Neutrophil (primary cell): Measurements from ENCODE around the gene EFNA1.

Experiments
- H3K27ac ChIP-seq: fragments of 200-600 bp; sonication (generic); 2 replicates; pipeline ENCODE4 v1.5.1; 2016; ENCODE audit warnings: mild to moderate bottlenecking, moderate library complexity
- H3K27me3 ChIP-seq: fragments of 200-600 bp; sonication (generic); 2 replicates; pipeline ENCODE4 v1.6.0; 2016; ENCODE audit warnings: mild to moderate bottlenecking
- H3K36me3 ChIP-seq: fragments of 200-600 bp; sonication (generic); 2 replicates; pipeline ENCODE4 v1.5.1; 2017
- H3K4me1 ChIP-seq, 2 experiments: fragments of 200-600 bp in 1 of 2; sonication (generic) in 1 of 2; 1 replicate in 1 of 2; 2 replicates in 1 of 2; pipeline versions ENCODE4 v1.5.1 to v1.6.1; 2013 to 2016; ENCODE audit warnings: low read depth in 1 of 2, low read length in 1 of 2, mild to moderate bottlenecking in 1 of 2, moderate library complexity in 1 of 2; ENCODE audit not compliant: control insufficient read depth in 1 of 2, insufficient read depth in 1 of 2
- H3K4me3 ChIP-seq, 2 experiments: fragments of 200-600 bp in 1 of 2; sonication (generic) in 1 of 2; 1 replicate in 1 of 2; 2 replicates in 1 of 2; pipeline ENCODE4 v1.5.1; 2013 to 2016; ENCODE audit warnings: low read depth in 1 of 2, low read length in 1 of 2, mild to moderate bottlenecking in 1 of 2, moderate library complexity in 1 of 2
- H3K9me3 ChIP-seq: fragments of 200-600 bp; sonication (generic); 2 replicates; pipeline ENCODE4 v1.5.1; 2016
- TF ChIP-seq, protein P1 (sequence below): fragments of 200-600 bp; sonication (generic); IDR thresholded peaks from 2 replicates; pipeline ENCODE4 v1.5.1; 2016; ENCODE audit warnings: antibody characterized with exemption

EFNA1 gene, protein sequence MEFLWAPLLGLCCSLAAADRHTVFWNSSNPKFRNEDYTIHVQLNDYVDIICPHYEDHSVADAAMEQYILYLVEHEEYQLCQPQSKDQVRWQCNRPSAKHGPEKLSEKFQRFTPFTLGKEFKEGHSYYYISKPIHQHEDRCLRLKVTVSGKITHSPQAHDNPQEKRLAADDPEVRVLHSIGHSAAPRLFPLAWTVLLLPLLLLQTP

DNA sequence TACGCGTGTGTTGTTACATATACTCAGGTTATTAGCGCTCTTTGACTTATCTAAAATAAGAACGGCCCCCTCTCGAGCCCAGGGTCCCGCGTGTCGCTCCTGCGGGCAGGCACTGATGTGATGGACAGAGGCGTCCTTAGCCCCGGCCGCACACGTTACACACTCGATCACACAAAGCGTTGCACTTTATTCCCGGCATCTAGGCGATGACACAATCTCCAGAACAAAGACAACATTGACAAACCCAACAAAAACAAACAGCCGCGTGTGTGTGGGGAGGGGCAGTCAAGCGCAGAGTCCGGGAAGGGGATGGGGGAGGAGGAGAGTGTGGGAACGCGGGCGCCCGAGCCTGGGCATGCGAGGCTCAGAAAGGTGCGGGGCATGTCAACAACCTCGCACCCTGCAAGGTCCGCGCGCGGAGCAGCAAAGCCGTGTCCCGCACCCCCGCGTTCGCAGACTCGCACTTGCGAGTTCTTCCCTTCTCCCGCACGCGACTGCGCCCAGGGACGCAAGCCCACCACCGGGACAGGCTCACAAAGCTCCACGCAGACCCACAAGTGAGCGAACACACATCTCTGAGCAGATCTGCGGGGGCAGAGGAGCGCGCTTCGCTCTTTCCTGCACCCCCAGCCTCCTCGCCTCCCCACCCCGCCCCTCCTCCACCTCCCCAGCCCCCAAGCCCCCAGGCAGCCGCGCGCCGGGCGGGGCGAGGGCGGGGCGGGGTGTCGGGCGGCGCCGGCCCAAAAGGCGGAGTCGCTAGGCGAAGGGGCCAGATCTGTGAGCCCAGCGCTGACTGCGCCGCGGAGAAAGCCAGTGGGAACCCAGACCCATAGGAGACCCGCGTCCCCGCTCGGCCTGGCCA, at the start of gene EFNA1:
EFNA1 (plus strand) TSS at position 772 of the 862 bp plus-strand sequence. CDS start 102 bp downstream, outside the sequence.
- peak within 1 kb of the TSS; percentile 34 to 60 for H3K4me3 ChIP-seq
- H3K4me1 ChIP-seq: peaks cover 28 to 31% of the 10 kb centered on the region in 2 experiments
- H3K27me3 ChIP-seq: peaks cover 74% of the 10 kb centered on the region
- TF ChIP-seq, protein P1, sequence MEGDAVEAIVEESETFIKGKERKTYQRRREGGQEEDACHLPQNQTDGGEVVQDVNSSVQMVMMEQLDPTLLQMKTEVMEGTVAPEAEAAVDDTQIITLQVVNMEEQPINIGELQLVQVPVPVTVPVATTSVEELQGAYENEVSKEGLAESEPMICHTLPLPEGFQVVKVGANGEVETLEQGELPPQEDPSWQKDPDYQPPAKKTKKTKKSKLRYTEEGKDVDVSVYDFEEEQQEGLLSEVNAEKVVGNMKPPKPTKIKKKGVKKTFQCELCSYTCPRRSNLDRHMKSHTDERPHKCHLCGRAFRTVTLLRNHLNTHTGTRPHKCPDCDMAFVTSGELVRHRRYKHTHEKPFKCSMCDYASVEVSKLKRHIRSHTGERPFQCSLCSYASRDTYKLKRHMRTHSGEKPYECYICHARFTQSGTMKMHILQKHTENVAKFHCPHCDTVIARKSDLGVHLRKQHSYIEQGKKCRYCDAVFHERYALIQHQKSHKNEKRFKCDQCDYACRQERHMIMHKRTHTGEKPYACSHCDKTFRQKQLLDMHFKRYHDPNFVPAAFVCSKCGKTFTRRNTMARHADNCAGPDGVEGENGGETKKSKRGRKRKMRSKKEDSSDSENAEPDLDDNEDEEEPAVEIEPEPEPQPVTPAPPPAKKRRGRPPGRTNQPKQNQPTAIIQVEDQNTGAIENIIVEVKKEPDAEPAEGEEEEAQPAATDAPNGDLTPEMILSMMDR: no peak
- no peaks in the 10 kb centered on the region for H3K36me3 ChIP-seq
- H3K27ac ChIP-seq: no peak within 1 kb of the TSS
- no peaks in the 10 kb centered on the region for H3K9me3 ChIP-seq

DNA sequence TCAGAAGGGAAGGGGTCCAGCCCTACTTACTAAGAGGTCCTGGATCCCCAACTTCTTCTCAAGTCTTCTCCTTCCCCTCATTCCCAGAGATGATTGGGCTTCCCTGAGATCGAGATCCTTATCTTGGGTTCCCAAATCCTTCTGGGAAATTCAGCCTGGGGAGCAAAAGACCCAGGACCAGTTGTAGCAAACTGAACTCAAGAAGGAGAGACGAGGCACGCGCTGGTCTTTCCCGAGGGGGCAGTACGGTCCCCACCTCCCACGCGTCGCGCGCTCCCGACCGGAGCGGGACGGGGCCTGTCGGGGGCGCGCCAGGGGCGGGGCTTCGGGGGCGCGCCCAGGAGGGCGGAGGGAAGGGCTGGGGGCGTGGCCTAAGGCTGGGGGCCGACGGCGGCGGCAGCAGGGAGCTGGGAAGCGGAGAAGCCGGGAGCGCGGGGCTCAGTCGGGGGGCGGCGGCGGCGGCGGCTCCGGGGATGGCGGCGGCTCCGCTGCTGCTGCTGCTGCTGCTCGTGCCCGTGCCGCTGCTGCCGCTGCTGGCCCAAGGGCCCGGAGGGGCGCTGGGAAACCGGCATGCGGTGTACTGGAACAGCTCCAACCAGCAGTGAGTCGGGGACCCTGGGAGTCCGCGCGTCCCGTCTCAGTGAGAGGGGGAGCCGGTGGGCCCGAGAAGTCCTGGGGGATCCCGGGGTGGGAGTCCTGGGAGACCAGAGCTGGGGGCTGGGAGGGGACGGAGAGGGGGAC, 49.0 kb upstream of the EFNA1 start, which contains the start of gene EFNA3:
EFNA3 (plus strand) TSS at position 369 of the 741 bp plus-strand sequence; CDS start at position 474, 105 bp downstream.
- Histone ChIP-seq H3K9me3 (no peaks in the 10 kb centered on the region), H3K36me3 (no peaks in the 10 kb centered on the region), H3K4me3 (peak within 1 kb of the TSS in 1 of 2 experiments; percentile 56), H3K27me3 (peaks cover 100% of the 10 kb centered on the region), H3K4me1 (peaks cover 33 to 45% of the 10 kb centered on the region in 2 experiments), H3K27ac (no peak within 1 kb of the TSS)
- TF ChIP-seq, protein P1: no peak

DNA sequence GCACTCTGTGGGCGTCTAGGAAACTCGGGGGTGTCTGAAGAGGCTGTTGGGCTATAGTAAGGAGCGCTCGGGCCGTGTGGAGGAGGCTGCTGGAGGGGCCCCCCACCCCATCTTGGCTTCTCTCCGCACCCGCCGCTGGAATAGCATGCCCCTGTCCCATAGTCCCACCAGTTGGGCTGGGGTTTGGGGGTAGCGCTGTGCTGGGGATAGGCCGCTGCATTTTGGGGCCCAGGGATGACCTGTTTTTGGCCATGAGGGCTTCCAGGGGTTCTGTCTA, 48.5 kb upstream of the EFNA1 start:
- TF ChIP-seq, protein P1: no peak
- Histone ChIP-seq H3K36me3 (no peaks in the 10 kb centered on the region), H3K27ac (no peak overlapping the region), H3K9me3 (no peaks in the 10 kb centered on the region), H3K4me3 (peak overlapping the region in 1 of 2 experiments; percentile 56), H3K4me1 (peaks cover 37 to 49% of the 10 kb centered on the region in 2 experiments), H3K27me3 (peaks cover 100% of the 10 kb centered on the region)

DNA sequence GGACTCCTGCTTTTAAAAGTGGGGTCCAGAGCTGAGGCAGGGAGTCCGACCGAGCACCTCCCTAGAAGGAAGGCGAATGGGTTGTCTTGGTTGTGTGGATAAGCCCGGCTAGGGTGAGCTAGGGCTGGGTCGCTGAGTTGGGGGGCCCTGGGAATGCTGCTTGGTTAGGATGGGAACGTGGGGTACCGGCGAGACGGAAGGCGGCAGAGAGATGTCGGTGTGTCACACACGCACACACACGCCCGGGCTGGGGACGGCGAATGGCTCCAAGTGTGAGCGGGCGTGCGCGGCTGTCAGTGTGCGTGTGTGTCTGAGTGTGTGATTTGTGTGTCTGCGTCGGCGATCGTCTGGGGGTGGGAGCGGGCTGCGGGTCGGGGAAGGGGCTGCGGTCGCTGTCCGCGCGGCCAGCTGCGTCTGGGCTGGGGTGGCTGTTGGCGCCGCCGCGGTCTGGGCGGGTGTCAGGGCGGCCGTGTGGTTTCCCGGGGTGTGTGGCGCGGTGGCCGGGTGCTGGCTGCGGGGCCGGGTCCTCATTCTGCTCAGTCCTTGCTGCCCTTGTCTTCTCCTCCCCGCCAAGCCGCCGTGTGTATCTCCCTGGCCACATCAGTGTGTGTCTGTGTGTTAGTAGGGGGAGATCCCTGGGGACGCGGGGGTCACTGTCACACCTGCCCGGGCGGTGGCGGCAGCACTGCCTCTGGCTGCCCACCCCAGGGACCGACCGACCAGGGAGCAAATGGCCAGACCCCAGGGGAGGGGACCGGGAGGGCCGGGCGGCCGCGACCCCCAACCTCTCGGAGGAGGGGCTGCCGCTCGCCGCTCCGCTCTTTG, 48.0 kb upstream of the EFNA1 start:
- TF ChIP-seq, protein P1: no peak
- H3K4me1 ChIP-seq: peaks cover 42 to 55% of the 10 kb centered on the region in 2 experiments
- no peaks in the 10 kb centered on the region for H3K9me3 ChIP-seq
- no peak overlapping the region for H3K27ac ChIP-seq
- peaks cover 99% of the 10 kb centered on the region for H3K27me3 ChIP-seq
- H3K4me3 ChIP-seq: peak overlapping the region in 1 of 2 experiments; percentile 56
- H3K36me3 ChIP-seq: no peaks in the 10 kb centered on the region
